Measurements from ENCODE around the gene LDOC1.

DNA sequence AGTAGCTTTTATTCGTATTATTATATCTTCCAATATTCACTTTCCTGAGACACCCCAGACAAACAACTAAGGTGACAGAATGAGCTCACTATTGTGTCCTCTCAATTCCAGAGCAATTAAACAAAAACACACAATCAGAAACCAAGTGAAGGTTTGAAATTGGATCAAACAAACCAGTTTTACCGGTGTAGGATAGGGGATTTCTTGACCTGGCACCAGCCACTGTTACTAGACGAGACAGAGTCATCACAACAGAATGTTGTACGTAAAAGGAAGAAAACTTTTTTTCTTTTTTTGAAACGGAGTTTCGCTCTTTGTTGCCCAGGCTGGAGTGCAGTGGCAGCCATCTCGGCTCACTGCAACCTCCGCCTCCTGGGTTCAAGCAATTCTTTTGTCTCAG lies 43.7 kb downstream of the LDOC1 start:
- TF ChIP-seq, protein P1, sequence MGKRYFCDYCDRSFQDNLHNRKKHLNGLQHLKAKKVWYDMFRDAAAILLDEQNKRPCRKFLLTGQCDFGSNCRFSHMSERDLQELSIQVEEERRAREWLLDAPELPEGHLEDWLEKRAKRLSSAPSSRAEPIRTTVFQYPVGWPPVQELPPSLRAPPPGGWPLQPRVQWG (CRISPR knock-in tag; IDR thresholded peaks at IDR 0.05; ENCODE audit: borderline replicate concordance, low read depth): no peak
- TF ChIP-seq NONO (IDR thresholded peaks at IDR 0.05) (no peak), NONO (CRISPR knock-in tag; conservative IDR thresholded peaks at IDR 0.05) (no peak), ZBTB1 (CRISPR knock-in tag; IDR thresholded peaks at IDR 0.05; ENCODE audit: borderline replicate concordance) (no peak)

Measured in HepG2 (cell line).